HEK293T (cell line): ENCODE measurements around the gene ZXDC.

Experiments
- BHLHE40 ChIP-seq: fragments of 450-650 bp; IDR thresholded peaks from 2 replicates; pipeline ENCODE4 v1.6.1; 2016; ENCODE audit warnings: mild to moderate bottlenecking, moderate library complexity, borderline replicate concordance
- ELF4 ChIP-seq: fragments of 450-650 bp; IDR thresholded peaks from 2 replicates; pipeline ENCODE4 v1.6.1; 2017; ENCODE audit warnings: antibody characterized with exemption
- FOXM1 ChIP-seq: fragments of 450-650 bp; IDR thresholded peaks from 2 replicates; pipeline ENCODE4 v1.6.1; 2017; ENCODE audit warnings: mild to moderate bottlenecking, borderline replicate concordance
- NFRKB ChIP-seq: fragments of 450-650 bp; IDR thresholded peaks from 2 replicates; pipeline ENCODE4 v1.6.1; 2016; ENCODE audit warnings: mild to moderate bottlenecking, moderate library complexity
- SP1 ChIP-seq: fragments of 450-650 bp; IDR thresholded peaks from 2 replicates; pipeline ENCODE4 v1.6.1; 2017
- SUZ12 ChIP-seq: fragments of 450-650 bp; IDR thresholded peaks from 2 replicates; pipeline ENCODE4 v1.6.1; 2016; ENCODE audit warnings: mild to moderate bottlenecking

GRCh38 chr3:126463521-126463920, 12.2 kb downstream of the ZXDC start:
- TF ChIP-seq BHLHE40 (no peak), NFRKB (no peak), SP1 (no peak), ELF4 (no peak), SUZ12 (no peak), FOXM1 (no peak)
